Kidney (tissue), 22 donors: ENCODE data around the gene CP. TPM values are rescaled to one million over a fixed set of nuclear protein-coding genes. Genes with fewer than 3 reads are reported as not detected.

Experiments
- DNase-seq, 5 donors: peaks; one replicate each; pipeline ENCODE4 v3.0.0-alpha.2; 2013 to 2020
- FAIRE-seq: peaks from 2 replicates; lab custom pipeline; 2012; peaks lifted over from hg19 to GRCh38; lab: Jason Lieb, UNC
- H3K27ac ChIP-seq, 2 donors: one replicate each; pipeline ENCODE4 v1.7.0; 2013; ENCODE audit warnings: low read depth in 2 of 2, low read length in 2 of 2, inconsistent platforms in 1 of 2
- H3K27me3 ChIP-seq: one replicate; pipeline ENCODE4 v1.7.1; 2013; ENCODE audit warnings: low read length, inconsistent platforms; ENCODE audit not compliant: control insufficient read depth, insufficient read depth
- H3K36me3 ChIP-seq, 3 donors: one replicate each; pipeline versions ENCODE4 v1.7.0 to v1.7.1; 2013; ENCODE audit warnings: low read length in 3 of 3, control low read depth in 1 of 3, inconsistent platforms in 1 of 3; ENCODE audit not compliant: insufficient read depth in 3 of 3, control insufficient read depth in 2 of 3
- H3K4me1 ChIP-seq, 3 donors: one replicate each; pipeline versions ENCODE4 v1.7.0 to v1.7.1; 2013; ENCODE audit warnings: low read length in 3 of 3, inconsistent platforms in 1 of 3, low read depth in 1 of 3; ENCODE audit not compliant: control insufficient read depth in 2 of 3, insufficient read depth in 2 of 3
- H3K4me3 ChIP-seq, 3 donors: one replicate each; pipeline versions ENCODE4 v1.7.0 to v1.8.1; 2013; ENCODE audit warnings: low read length in 3 of 3, control low read depth in 1 of 3, inconsistent platforms in 1 of 3
- H3K9ac ChIP-seq, 3 donors: one replicate each; pipeline versions ENCODE4 v1.7.0 to v1.7.1; 2013; ENCODE audit warnings: low read length in 3 of 3, control low read depth in 1 of 3, inconsistent platforms in 1 of 3
- H3K9me3 ChIP-seq, 3 donors: one replicate each; pipeline versions ENCODE4 v1.7.0 to v1.7.1; 2013; ENCODE audit warnings: low read length in 3 of 3, control low read depth in 1 of 3, inconsistent platforms in 1 of 3; ENCODE audit not compliant: control insufficient read depth in 2 of 3, insufficient read depth in 1 of 3
- CTCF ChIP-seq: IDR thresholded peaks from 3 replicates; pipeline ENCODE4 v1.5.1; 2012; ENCODE audit warnings: mild to moderate bottlenecking, moderate library complexity, borderline replicate concordance; ENCODE audit not compliant: insufficient read depth; ENCODE audit errors: extremely low read depth
- intact Hi-C: fragments of 100-400 bp; cut with DNase I; formaldehyde crosslinking; loops from one replicate; pipeline ENCODE4 v1.11.1; 2022
- long read RNA-seq, 10 donors: library from polyadenylated mRNA in 1 of 10; unstranded in 1 of 10; transcript quantifications; one replicate each; pipeline ENCODE4 v2.0.0 and lab custom pipeline, GENCODE V29; 2021 to 2026
- polyA plus RNA-seq: library from polyadenylated mRNA; stranded (reverse); fragments of 350-450 nt; fragmentation: Illumina TruSeq; extraction: RNeasy Lipid Tissue Mini Kit (QIAGEN cat#74804); gene quantifications from one replicate; pipeline ENCODE4 v1.2.3, GENCODE V29; 2014; ENCODE audit warnings: low read depth, low replicate concordance; ENCODE audit not compliant: insufficient read depth
- total RNA-seq: library from RNA; stranded (reverse); fragmentation: NEBNext Ultra II Directional; extraction: Animal tissue kit (Norgen Biotek cat#: 25700); gene quantifications from one replicate; pipeline ENCODE4 v1.2.1, GENCODE V29; 2021
- donor health status: control.
- donor health status: control.
- donor health status: control.
- donor health status: control.
- donor health status: control.
- donor health status: DM: yes; HTN: yes; CAD: no.
- donor health status: Normal renal cell carcinoma (clear cell type).

The CP gene
- total RNA-seq, result 72.1 TPM
- polyA plus RNA-seq, result 5.3 TPM
- long read RNA-seq, donor 1, result 0 reads
- long read RNA-seq, donor 2, result 0 reads
- long read RNA-seq, donor 3, partial matches to known transcripts, result 39 of 39 reads
- long read RNA-seq, donor 3, other reads (novel, unspliced or antisense), result 0 of 39 reads
- long read RNA-seq, donor 4, result 0 reads
- long read RNA-seq, donor 5, result 0 reads
- long read RNA-seq, donor 6, result 0 reads
- long read RNA-seq, donor 7, full-length matches to known transcripts, result 1 of 15 reads
- long read RNA-seq, donor 7, partial matches to known transcripts, result 2 of 15 reads
- long read RNA-seq, donor 7, other reads (novel, unspliced or antisense), result 12 of 15 reads
- long read RNA-seq, donor 8, result 0 reads
- long read RNA-seq, donor 9, result 0 reads
- long read RNA-seq, donor 10, partial matches to known transcripts, result 47 of 47 reads
- long read RNA-seq, donor 10, other reads (novel, unspliced or antisense), result 0 of 47 reads

GRCh38 chr3:149221783-149222517, at the start of gene CP:
CP (minus strand) TSS chr3:149221829; CDS start chr3:149221792, 37 bp downstream.
- Histone ChIP-seq H3K4me3 (no peak within 1 kb of the TSS), H3K4me1 (peaks cover 3 to 5% (median 5%) of the 10 kb centered on the region in 3 donors), H3K9me3 (no peaks in the 10 kb centered on the region), H3K27me3 (no peaks in the 10 kb centered on the region), H3K36me3 (no peaks in the 10 kb centered on the region), H3K27ac (no peak within 1 kb of the TSS), H3K9ac (no peak within 1 kb of the TSS)
- no peak for TF ChIP-seq CTCF
- FAIRE-seq, result no peak
- intact Hi-C loops, result no loop called here
- peak in 2 of 5 donors; percentile 53 to 59 for DNase-seq

GRCh38 chr3:149270180-149270579, 48.6 kb upstream of the CP start:
- intact Hi-C loops, result loop anchor here (10.0 kb wide), 1 partner anchor 315 kb away; no protein-coding TSS in a partner anchor
- Histone ChIP-seq H3K27ac (no peak overlapping the region), H3K4me1 (no peaks in the 10 kb centered on the region), H3K9ac (no peak overlapping the region), H3K36me3 (no peaks in the 10 kb centered on the region), H3K27me3 (no peaks in the 10 kb centered on the region), H3K9me3 (no peaks in the 10 kb centered on the region), H3K4me3 (no peak overlapping the region)
- FAIRE-seq, result no peak
- no peak for DNase-seq
- TF ChIP-seq CTCF, result no peak

- Histone ChIP-seq H3K9me3 (no peaks in the 10 kb centered on the region), H3K9ac (no peak overlapping the region), H3K4me1 (no peaks in the 10 kb centered on the region), H3K36me3 (no peaks in the 10 kb centered on the region), H3K27ac (no peak overlapping the region), H3K27me3 (no peaks in the 10 kb centered on the region), H3K4me3 (no peak overlapping the region)
- intact Hi-C loops, result loop anchor here (10.0 kb wide), 1 partner anchor 315 kb away; no protein-coding TSS in a partner anchor
- no peak for TF ChIP-seq CTCF
- DNase-seq (no peak), FAIRE-seq (no peak)
Measured at GRCh38 chr3:149269687-149270086, 48.1 kb upstream of the CP start.
